ENCODE measurements around the gene HDHD5. TPM values are rescaled to one million over a fixed set of nuclear protein-coding genes. Genes with fewer than 3 reads are reported as not detected.

Gene HDHD5
- total RNA-seq, 1 donor from 2014 or later = 39.7 TPM

DNA sequence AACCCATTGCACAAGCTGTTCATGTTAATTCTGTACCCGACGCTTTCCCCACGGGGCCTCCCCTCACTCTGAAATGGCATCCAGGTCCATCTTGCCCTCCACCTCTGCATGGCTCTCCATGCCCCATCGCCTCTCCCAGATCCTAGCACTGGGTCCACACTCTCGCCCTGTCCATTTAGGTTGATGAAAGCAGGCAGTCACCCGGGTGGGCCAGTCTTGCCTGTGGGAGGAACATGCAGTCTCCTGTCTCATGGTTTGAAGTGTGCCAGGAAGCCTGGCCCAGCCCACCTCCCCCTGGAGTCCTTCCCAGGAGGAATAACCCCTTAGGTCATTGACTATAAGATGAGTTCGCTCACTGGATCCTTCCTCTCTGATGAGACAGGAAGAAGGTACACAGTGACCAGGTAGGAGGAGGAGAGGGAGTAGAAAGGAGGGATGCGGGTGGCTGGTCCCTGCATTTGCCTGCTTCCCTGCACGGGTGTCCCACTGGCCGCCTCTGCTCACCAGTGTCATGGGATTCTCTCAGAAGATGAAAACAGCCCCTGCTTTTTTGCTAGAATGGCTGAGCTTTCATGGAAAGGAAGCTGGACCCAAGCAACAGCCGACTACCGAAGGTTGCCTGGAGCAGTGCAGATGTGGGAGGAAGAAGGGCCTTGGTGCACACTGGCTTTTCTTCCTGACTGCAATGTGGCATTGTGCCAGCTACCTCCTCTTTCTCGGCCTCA, 44.7 kb downstream of the HDHD5 start:
- DNase-seq (ENCODE audit: low spot score) = no peak
- no peaks in the 10 kb centered on the region for H3K36me3 ChIP-seq
- H2AFZ ChIP-seq (replicated peaks) = no peak overlapping the region
- no peak overlapping the region for H3K27ac ChIP-seq
- no peak overlapping the region for H3K9ac ChIP-seq
- no peaks in the 10 kb centered on the region for H3K79me2 ChIP-seq (ENCODE audit: low read depth)
- no peak overlapping the region for H3K4me2 ChIP-seq
- no peak overlapping the region for H3K4me3 ChIP-seq
- Mint-ChIP-seq H3K27me3 (ENCODE audit: insufficient read depth, low read depth) (peaks cover 13% of the 10 kb centered on the region), H3K36me3 (peaks cover 5% of the 10 kb centered on the region), H3K27ac (peak overlapping the region; percentile 21), H3K9me3 (peaks cover 4% of the 10 kb centered on the region), H3K4me1 (peaks cover 28% of the 10 kb centered on the region), H3K4me3 (peak overlapping the region; percentile 61)
- peaks cover 32% of the 10 kb centered on the region for H4K20me1 ChIP-seq (ENCODE audit: low read depth)
- peaks cover 25% of the 10 kb centered on the region for H3F3A ChIP-seq (ENCODE audit: low read depth)
- no peaks in the 10 kb centered on the region for H3K9me3 ChIP-seq (ENCODE audit: low read depth)
- TF ChIP-seq EZH2phosphoT487 (IDR thresholded peaks at IDR 0.05) = no peak
- H3K4me1 ChIP-seq = peaks cover 23% of the 10 kb centered on the region
- H3K27me3 ChIP-seq = peaks cover 3% of the 10 kb centered on the region

- H3K9me3 Mint-ChIP-seq = peaks cover 1% of the 10 kb centered on the region
- peaks cover 25% of the 10 kb centered on the region for H3F3A ChIP-seq (ENCODE audit: low read depth)
- H3K4me2 ChIP-seq = no peak overlapping the region
- H3K9ac ChIP-seq = no peak overlapping the region
- H3K27ac ChIP-seq = no peak overlapping the region
- H3K4me1 Mint-ChIP-seq = peaks cover 25% of the 10 kb centered on the region
- H3K4me3 ChIP-seq = no peak overlapping the region
- H4K20me1 ChIP-seq (ENCODE audit: low read depth) = peaks cover 24% of the 10 kb centered on the region
- TF ChIP-seq EZH2phosphoT487 (IDR thresholded peaks at IDR 0.05) (no peak), EZH2 (IDR thresholded peaks at IDR 0.05) (no peak), CTCF (IDR thresholded peaks at IDR 0.05) (no peak)
- no peaks in the 10 kb centered on the region for H3K36me3 ChIP-seq
- no peak for DNase-seq (ENCODE audit: low spot score)
- H3K27me3 ChIP-seq = no peaks in the 10 kb centered on the region
- H3K9me3 ChIP-seq (ENCODE audit: low read depth) = no peaks in the 10 kb centered on the region
- no peak overlapping the region for H3K4me3 Mint-ChIP-seq
- no peak overlapping the region for H3K27ac Mint-ChIP-seq
- H2AFZ ChIP-seq (replicated peaks) = no peak overlapping the region
- no peaks in the 10 kb centered on the region for H3K79me2 ChIP-seq (ENCODE audit: low read depth)
- peaks cover 1% of the 10 kb centered on the region for H3K36me3 Mint-ChIP-seq
- H3K4me1 ChIP-seq = peaks cover 23% of the 10 kb centered on the region
- H3K27me3 Mint-ChIP-seq (ENCODE audit: insufficient read depth, low read depth) = peaks cover 13% of the 10 kb centered on the region
Observed at GRCh38 chr22:17113600-17113999, 45.5 kb downstream of the HDHD5 start.

DNA sequence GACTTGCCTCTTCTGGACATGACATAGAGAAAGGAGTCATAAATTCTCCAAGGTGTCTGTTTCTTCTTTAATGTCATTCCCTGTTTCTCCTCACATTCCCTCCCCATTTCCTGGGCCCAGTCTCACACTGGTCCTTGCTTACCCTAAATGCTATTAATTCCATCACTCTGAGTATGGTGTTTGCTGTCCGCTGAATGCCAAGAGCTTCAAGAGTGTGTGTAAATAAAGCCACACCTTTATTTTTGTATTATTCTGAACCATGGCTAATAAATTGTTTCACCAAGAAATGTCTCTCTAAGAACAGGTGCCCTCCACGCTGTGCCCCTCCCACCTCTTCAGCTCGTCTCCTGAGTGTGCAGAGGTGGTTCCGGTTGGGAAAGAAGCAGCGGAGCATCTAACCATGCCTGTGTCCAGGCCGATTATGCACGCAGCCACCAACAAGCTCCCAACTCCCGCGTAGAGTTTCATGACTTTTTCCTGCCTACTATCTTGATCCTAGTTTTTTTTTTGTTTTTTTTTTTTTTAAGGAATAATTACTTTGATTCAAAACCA, 46.5 kb downstream of the HDHD5 start:
- Histone ChIP-seq H3K9ac (no peak overlapping the region), H3F3A (ENCODE audit: low read depth) (peaks cover 16% of the 10 kb centered on the region), H4K20me1 (ENCODE audit: low read depth) (peaks cover 14% of the 10 kb centered on the region), H3K4me3 (no peak overlapping the region), H3K27me3 (no peaks in the 10 kb centered on the region), H3K9me3 (ENCODE audit: low read depth) (no peaks in the 10 kb centered on the region), H3K4me1 (peaks cover 14% of the 10 kb centered on the region), H3K36me3 (no peaks in the 10 kb centered on the region), H3K79me2 (ENCODE audit: low read depth) (no peaks in the 10 kb centered on the region), H2AFZ (replicated peaks) (no peak overlapping the region), H3K4me2 (no peak overlapping the region), H3K27ac (no peak overlapping the region)
- peak overlapping the region; percentile 4 for H3K27ac Mint-ChIP-seq
- H3K4me1 Mint-ChIP-seq = peaks cover 18% of the 10 kb centered on the region
- DNase-seq (ENCODE audit: low spot score) = no peak
- H3K9me3 Mint-ChIP-seq = no peaks in the 10 kb centered on the region
- no peak for TF ChIP-seq EZH2phosphoT487 (IDR thresholded peaks at IDR 0.05)
- no peak for TF ChIP-seq EZH2 (IDR thresholded peaks at IDR 0.05)
- no peak for TF ChIP-seq CTCF (IDR thresholded peaks at IDR 0.05)
- peaks cover 13% of the 10 kb centered on the region for H3K27me3 Mint-ChIP-seq (ENCODE audit: insufficient read depth, low read depth)
- no peaks in the 10 kb centered on the region for H3K36me3 Mint-ChIP-seq
- H3K4me3 Mint-ChIP-seq = peak overlapping the region; percentile 23

Measured in neural progenitor cell (in vitro differentiated cells).